ENCODE measurements around the gene CSNK1G3. TPM values are rescaled to one million over a fixed set of nuclear protein-coding genes. Genes with fewer than 3 reads are reported as not detected.
A peak's percentile ranks its signal among the peaks of the same experiment; 100 is the strongest.

Gene CSNK1G3
- total and polyA plus RNA-seq, 2 of the 4 experiments (the other 2 are of a cell fraction): 16.4 to 26.2 TPM

- H3K9ac ChIP-seq (ENCODE audit: low read depth, low read length): no peak overlapping the region
- no peak overlapping the region for H2AK5ac ChIP-seq (ENCODE audit: low read depth, low read length)
- H3K14ac ChIP-seq (replicated peaks; ENCODE audit: low read depth, low read length): no peak overlapping the region
- no peak overlapping the region for H2BK15ac ChIP-seq (ENCODE audit: low read depth, low read length)
- no peaks in the 10 kb centered on the region for H3K79me1 ChIP-seq (ENCODE audit: low read depth in 1 of 2, low read length in 2 of 2)
- H3K4ac ChIP-seq (ENCODE audit: low read depth, low read length): no peak overlapping the region
- no peak overlapping the region for H2BK20ac ChIP-seq (ENCODE audit: low read depth, low read length)
- H4K20me1 ChIP-seq (ENCODE audit: insufficient read depth, low read length): no peaks in the 10 kb centered on the region
- no peak overlapping the region for H2BK5ac ChIP-seq (ENCODE audit: low read depth, low read length, poor library complexity, severe bottlenecking)
- ATAC-seq (ENCODE audit: low read depth): peak; percentile 67
- no peaks in the 10 kb centered on the region for H3K36me3 ChIP-seq (ENCODE audit: control insufficient read depth, insufficient read depth, low read length)
- DNase-seq: peak; percentile 47
- H2AK9ac ChIP-seq (replicated peaks; ENCODE audit: low read depth, low read length, poor library complexity): no peak overlapping the region
- ChIA-PET POLR2A (ENCODE audit: unreplicated experiment) (no interaction called here), CTCF (interaction anchor here (0.7 kb wide), 1 partner anchor 10 kb away, joined by 8 read pairs; no protein-coding TSS in a partner anchor)
- dilution Hi-C loops (cut with HindIII; ENCODE audit: low sequenced_read_pairs, unreplicated experiment): no loop called here
- no peak overlapping the region for H3K23ac ChIP-seq (ENCODE audit: low read depth, low read length)
- peak overlapping the region; percentile 52 for H3K4me2 ChIP-seq (ENCODE audit: low read depth, low read length)
- WGBS, 2 experiments (ENCODE audit: extremely low coverage in 2 of 2, insufficient read length in 1 of 2): no CpG with 5 or more reads among the region's 7 CpGs
- H3K9me3 ChIP-seq (ENCODE audit: control insufficient read depth, insufficient read depth, low read length): no peaks in the 10 kb centered on the region
- H2BK120ac ChIP-seq (ENCODE audit: low read depth, low read length): no peak overlapping the region
- intact Hi-C loops (cut with micrococcal nuclease): no loop called here
- H3K56ac ChIP-seq (ENCODE audit: extremely low read depth, insufficient read depth, low read length): no peak overlapping the region
- H2AFZ ChIP-seq (replicated peaks; ENCODE audit: low read length, poor library complexity): no peak overlapping the region
- no peaks in the 10 kb centered on the region for H3K9me1 ChIP-seq (ENCODE audit: insufficient read depth, low read length)
- TF ChIP-seq CEBPB (IDR thresholded peaks at IDR 0.05; ENCODE audit: low read depth, low read length) (peak; percentile 78), MAFK (IDR thresholded peaks at IDR 0.05; ENCODE audit: low read depth, low read length) (no peak), BHLHE40 (IDR thresholded peaks at IDR 0.05; ENCODE audit: low read depth, low read length) (no peak)
- H3K4me3 ChIP-seq (ENCODE audit: insufficient read depth, low read depth, low read length): no peak overlapping the region
- in situ Hi-C loops (cut with MboI; ENCODE audit: low sequenced_read_pairs): no loop called here
- H3K18ac ChIP-seq (ENCODE audit: low read depth, low read length): no peak overlapping the region
- peaks cover 5% of the 10 kb centered on the region for H3K4me1 ChIP-seq (ENCODE audit: control insufficient read depth, insufficient read depth, low read length)
- BruUV-seq (replicated peaks): no TSS peak
- peaks cover 5% of the 10 kb centered on the region; the same call in 1 of the 2 replicates for H3K27me3 ChIP-seq (ENCODE audit: control insufficient read depth, insufficient read depth, low read length)
- no peak overlapping the region for H4K91ac ChIP-seq (ENCODE audit: insufficient read depth, low read depth, low read length)
- no peak overlapping the region for H4K8ac ChIP-seq (ENCODE audit: low read depth in 2 of 2, low read length in 2 of 2)
- no peak overlapping the region for H4K5ac ChIP-seq (ENCODE audit: low read depth, low read length)
- H3K27ac ChIP-seq (ENCODE audit: insufficient read depth, low read length): no peak overlapping the region
These were observed 24.9 kb upstream of the CSNK1G3 start for GRCh38 chr5:123486951-123487655.

Measured in IMR-90 (cell line).